Endothelial cell of umbilical vein (primary cell): ENCODE measurements around the gene MTRR. TPM values are rescaled to one million over a fixed set of nuclear protein-coding genes. Genes with fewer than 3 reads are reported as not detected.

Experiments used
- BruUV-seq: library from RNA; stranded (reverse); fragments of 400-500 nt; replicated peaks from 2 replicates; lab custom pipeline; 2021; lab: Mats Ljungman, UMichigan
- CTCF ChIA-PET: fragments of 300-600, 350-600 bp; sonication (Branson Sonifier 250); formaldehyde crosslinking; loops from one replicate; lab custom pipeline; 2021; ENCODE audit warnings: antibody characterized with exemption, inconsistent platforms; lab: Charles Lee
- POLR2A ChIA-PET: fragments of 300-600, 350-600 bp; sonication (Branson Sonifier 250); formaldehyde crosslinking; loops from one replicate; lab custom pipeline; 2021; ENCODE audit warnings: antibody characterized with exemption, inconsistent platforms; lab: Charles Lee
- DNase-seq: peaks from one replicate; pipeline ENCODE4 v3.0.0-alpha.2; 2011; ENCODE audit warnings: low read depth, low spot score
- FAIRE-seq: peaks from 2 replicates; lab custom pipeline; 2011; peaks lifted over from hg19 to GRCh38; lab: Jason Lieb, UNC
- H2AFZ ChIP-seq: 2 replicates; pipeline ENCODE4 v1.6.0; 2012; ENCODE audit warnings: low read depth, low read length, control low read depth, inconsistent platforms
- H3K27ac ChIP-seq: 2 replicates; pipeline ENCODE4 v1.5.1; 2011; ENCODE audit warnings: low read depth, mild to moderate bottlenecking, control low read depth, low read length, moderate library complexity; ENCODE audit not compliant: insufficient read depth
- H3K27me3 ChIP-seq, 2 experiments: 2 replicates each; pipeline versions ENCODE4 v1.6.0 to v1.6.1; 2011; ENCODE audit warnings: low read length in 2 of 2, mixed read lengths in 1 of 2; ENCODE audit not compliant: control insufficient read depth in 2 of 2, insufficient read depth in 2 of 2
- H3K36me3 ChIP-seq, 2 experiments: 2 replicates in 1 of 2; 3 replicates in 1 of 2; pipeline ENCODE4 v1.5.1; 2011; ENCODE audit warnings: low read length in 2 of 2, mild to moderate bottlenecking in 1 of 2, moderate library complexity in 1 of 2; ENCODE audit not compliant: control insufficient read depth in 2 of 2, insufficient read depth in 2 of 2; ENCODE audit errors: extremely low read depth in 1 of 2
- H3K4me1 ChIP-seq: 3 replicates; pipeline ENCODE4 v1.5.1; 2011; ENCODE audit warnings: mild to moderate bottlenecking, low read length; ENCODE audit not compliant: control insufficient read depth, insufficient read depth; ENCODE audit errors: extremely low read depth
- H3K4me2 ChIP-seq: 2 replicates; pipeline ENCODE4 v1.6.1; 2011; ENCODE audit warnings: low read length, control low read depth, mixed read lengths; ENCODE audit not compliant: insufficient read depth
- H3K4me3 ChIP-seq, 3 experiments: fragments of 200-600 bp in 1 of 3; sonication (generic), shearing (Covaris generic) in 1 of 3; replicated peaks in 1 of 3; 2 replicates each; pipeline ENCODE4 v1.5.1; 2011 to 2016; ENCODE audit warnings: control low read depth in 3 of 3, low read length in 3 of 3, mild to moderate bottlenecking in 2 of 3, inconsistent platforms in 1 of 3, low read depth in 1 of 3, moderate library complexity in 1 of 3; ENCODE audit not compliant: insufficient read depth in 1 of 3
- H3K79me2 ChIP-seq: 2 replicates; pipeline ENCODE4 v1.6.0; 2012; ENCODE audit warnings: low read length, inconsistent platforms; ENCODE audit not compliant: control insufficient read depth, insufficient read depth
- H3K9ac ChIP-seq: replicated peaks from 2 replicates; pipeline ENCODE3; 2011; ENCODE audit warnings: low read length, control low read depth; ENCODE audit not compliant: insufficient read depth; ENCODE audit errors: extremely low read depth
- H3K9me1 ChIP-seq: replicated peaks from 3 replicates; pipeline ENCODE4 v1.6.0; 2011; ENCODE audit warnings: mild to moderate bottlenecking, low read length; ENCODE audit not compliant: control insufficient read depth, insufficient read depth; ENCODE audit errors: extremely low read depth
- H3K9me3 ChIP-seq: replicated peaks from 2 replicates; pipeline ENCODE4 v1.5.1; 2012; ENCODE audit warnings: low read length, inconsistent platforms; ENCODE audit not compliant: control insufficient read depth, insufficient read depth
- H4K20me1 ChIP-seq: replicated peaks from 2 replicates; pipeline ENCODE3; 2011; ENCODE audit warnings: mild to moderate bottlenecking, low read length; ENCODE audit not compliant: control insufficient read depth, insufficient read depth; ENCODE audit errors: extremely low read depth
- EZH2 ChIP-seq: IDR thresholded peaks from 2 replicates; pipeline ENCODE4 v1.6.1; 2012; ENCODE audit warnings: borderline replicate concordance, low read depth, mild to moderate bottlenecking, moderate library complexity, low read length, inconsistent platforms; ENCODE audit not compliant: severe bottlenecking
- FOS ChIP-seq: IDR thresholded peaks from 2 replicates; pipeline ENCODE4 v1.6.1; 2011; ENCODE audit warnings: mild to moderate bottlenecking, low read length, moderate library complexity, borderline replicate concordance; ENCODE audit not compliant: insufficient read depth
- GATA2 ChIP-seq: IDR thresholded peaks from 2 replicates; pipeline ENCODE4 v1.7.0; 2011; ENCODE audit warnings: low read depth, mild to moderate bottlenecking, moderate library complexity, mixed read lengths, low read length; ENCODE audit not compliant: insufficient read length, insufficient read depth
- JUN ChIP-seq: IDR thresholded peaks from 2 replicates; pipeline ENCODE4 v1.6.1; 2011; ENCODE audit warnings: borderline replicate concordance, low read depth; ENCODE audit not compliant: insufficient read length, insufficient read depth
- MYC ChIP-seq: IDR thresholded peaks from one replicate; pipeline ENCODE4 v1.6.1; 2011; ENCODE audit warnings: mild to moderate bottlenecking, low read depth, low read length
- POLR2A ChIP-seq: IDR thresholded peaks from 2 replicates; pipeline ENCODE4 v1.6.1; 2012; ENCODE audit warnings: low read depth, mild to moderate bottlenecking, control low read depth, low read length
- POLR2AphosphoS5 ChIP-seq: IDR thresholded peaks from 2 replicates; pipeline ENCODE4 v1.6.1; 2012; ENCODE audit warnings: low read depth, mild to moderate bottlenecking, control low read depth, low read length, moderate library complexity; ENCODE audit not compliant: insufficient read depth
- dilution Hi-C: fragments of 300-500 bp; cut with MboI; formaldehyde crosslinking; loops from one replicate; pipeline ENCODE4 v1.15.0; 2019; ENCODE audit warnings: low sequenced_read_pairs; ENCODE audit not compliant: extremely low pct_ligation_motif_present
- intact Hi-C: fragments of 100-400 bp; cut with micrococcal nuclease; formaldehyde crosslinking; loops from one replicate; pipeline ENCODE4 v1.10.0; 2022
- polyA plus RNA-seq, 4 experiments: library from polyadenylated mRNA; depleted of rRNA in 3 of 4; stranded (reverse) in 3 of 4; unstranded in 1 of 4; fragments of >200 nt; gene quantifications; 2 replicates each; pipeline versions ENCODE4 v1.2.1 to v1.2.3, GENCODE V29; 2011 to 2012; ENCODE audit warnings: missing spikeins in 1 of 4
- total RNA-seq: library from RNA; stranded (reverse); gene quantifications from 2 replicates; pipeline ENCODE4 v1.2.3, GENCODE V29; 2021
- TF ChIP-seq, protein P1 (sequence below), 2 donors: IDR thresholded peaks; 1 replicate in 1 of 2; 2 replicates in 1 of 2; pipeline ENCODE4 v1.5.1; 2011; ENCODE audit warnings: low read length in 2 of 2, mild to moderate bottlenecking in 2 of 2, moderate library complexity in 2 of 2, control low read depth in 1 of 2, inconsistent platforms in 1 of 2, low read depth in 1 of 2; ENCODE audit not compliant: insufficient read depth in 1 of 2; ENCODE audit errors: extremely low read depth in 1 of 2
- TF ChIP-seq, protein P2 (sequence below): IDR thresholded peaks from 2 replicates; pipeline ENCODE4 v1.6.1; 2011; ENCODE audit not compliant: insufficient read depth, insufficient read length

Gene MTRR
- total and polyA plus RNA-seq, 2 donors (not counting 3 experiments of a cell fraction or from before 2014, with no cell fraction given) = 24.3 to 37.1 TPM

DNA sequence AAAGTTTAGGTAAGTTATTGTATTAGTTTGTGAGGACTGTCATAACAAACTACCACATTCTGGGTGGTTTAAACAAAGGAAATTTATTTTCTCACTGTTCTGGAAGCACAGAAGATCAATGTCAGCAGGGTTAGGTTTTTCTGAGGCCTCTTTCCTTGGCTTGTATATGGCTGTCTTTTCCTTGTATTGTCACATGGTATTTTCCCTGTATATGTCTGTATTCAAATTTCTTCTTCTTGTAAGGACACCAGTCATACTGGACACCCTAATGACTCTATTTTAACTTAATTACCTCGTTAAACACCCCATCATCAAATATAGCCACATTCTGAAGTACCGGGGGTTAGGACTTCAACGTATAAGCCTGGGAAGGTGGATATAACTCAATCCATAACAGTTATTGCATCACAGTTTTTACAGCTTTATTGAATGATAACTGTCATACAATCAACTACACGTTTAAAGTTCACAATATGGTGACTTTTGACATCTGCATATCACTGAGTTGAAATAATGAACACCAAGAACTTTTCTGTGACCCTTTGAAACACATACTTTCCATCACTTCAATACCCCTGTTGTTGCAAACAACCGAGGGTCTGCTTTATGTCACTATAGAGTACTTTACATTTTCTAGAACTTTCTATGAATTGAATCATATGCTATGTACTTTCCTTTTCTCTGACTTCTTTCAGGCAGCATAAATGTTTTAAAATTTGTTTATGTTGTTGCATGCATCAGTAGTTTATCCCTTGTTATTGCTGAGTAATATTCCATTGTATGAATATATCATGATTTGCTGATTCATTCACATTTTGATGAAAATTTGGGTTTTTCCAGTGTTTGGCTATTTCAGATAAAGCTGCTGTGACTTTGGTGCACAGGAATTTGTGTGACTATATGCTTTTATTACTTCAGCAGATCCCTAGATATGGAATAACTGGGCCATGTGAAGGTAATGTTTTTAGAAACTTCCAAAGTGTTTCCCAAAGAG lies 48.5 kb downstream of the MTRR start:
- H3K36me3 ChIP-seq = no peaks in the 10 kb centered on the region
- no peak overlapping the region for H3K4me3 ChIP-seq
- no peaks in the 10 kb centered on the region for H3K79me2 ChIP-seq
- TF ChIP-seq POLR2AphosphoS5 (no peak), FOS (no peak), JUN (no peak), MYC (no peak), EZH2 (no peak), GATA2 (no peak), POLR2A (no peak)
- TF ChIP-seq, protein P1, sequence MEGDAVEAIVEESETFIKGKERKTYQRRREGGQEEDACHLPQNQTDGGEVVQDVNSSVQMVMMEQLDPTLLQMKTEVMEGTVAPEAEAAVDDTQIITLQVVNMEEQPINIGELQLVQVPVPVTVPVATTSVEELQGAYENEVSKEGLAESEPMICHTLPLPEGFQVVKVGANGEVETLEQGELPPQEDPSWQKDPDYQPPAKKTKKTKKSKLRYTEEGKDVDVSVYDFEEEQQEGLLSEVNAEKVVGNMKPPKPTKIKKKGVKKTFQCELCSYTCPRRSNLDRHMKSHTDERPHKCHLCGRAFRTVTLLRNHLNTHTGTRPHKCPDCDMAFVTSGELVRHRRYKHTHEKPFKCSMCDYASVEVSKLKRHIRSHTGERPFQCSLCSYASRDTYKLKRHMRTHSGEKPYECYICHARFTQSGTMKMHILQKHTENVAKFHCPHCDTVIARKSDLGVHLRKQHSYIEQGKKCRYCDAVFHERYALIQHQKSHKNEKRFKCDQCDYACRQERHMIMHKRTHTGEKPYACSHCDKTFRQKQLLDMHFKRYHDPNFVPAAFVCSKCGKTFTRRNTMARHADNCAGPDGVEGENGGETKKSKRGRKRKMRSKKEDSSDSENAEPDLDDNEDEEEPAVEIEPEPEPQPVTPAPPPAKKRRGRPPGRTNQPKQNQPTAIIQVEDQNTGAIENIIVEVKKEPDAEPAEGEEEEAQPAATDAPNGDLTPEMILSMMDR (IDR thresholded peaks at IDR 0.05; ENCODE audit: extremely low read depth in 1 of 2, insufficient read depth in 1 of 2, low read depth in 1 of 2, low read length in 2 of 2) = no peak
- TF ChIP-seq, protein P2, sequence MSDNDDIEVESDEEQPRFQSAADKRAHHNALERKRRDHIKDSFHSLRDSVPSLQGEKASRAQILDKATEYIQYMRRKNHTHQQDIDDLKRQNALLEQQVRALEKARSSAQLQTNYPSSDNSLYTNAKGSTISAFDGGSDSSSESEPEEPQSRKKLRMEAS = no peak
- H4K20me1 ChIP-seq = no peaks in the 10 kb centered on the region
- no peak overlapping the region for H3K27ac ChIP-seq
- H3K27me3 ChIP-seq = no peaks in the 10 kb centered on the region
- FAIRE-seq = no peak
- no peak overlapping the region for H3K9ac ChIP-seq
- POLR2A ChIA-PET = no interaction called here
- H3K4me2 ChIP-seq = no peak overlapping the region
- intact Hi-C loops = no loop called here
- dilution Hi-C loops = no loop called here
- no peaks in the 10 kb centered on the region for H3K9me1 ChIP-seq
- no peak for DNase-seq
- H2AFZ ChIP-seq = no peak overlapping the region
- BruUV-seq = no TSS peak
- CTCF ChIA-PET = interaction anchor here (1.0 kb wide), 2 partner anchors 9 to 31 kb away, joined by 3 to 4 read pairs; no protein-coding TSS in a partner anchor
- no peaks in the 10 kb centered on the region for H3K9me3 ChIP-seq
- no peaks in the 10 kb centered on the region for H3K4me1 ChIP-seq
